ENCODE data around the gene GAS7.

GAS7 gene

GRCh38 chr17:10135539-10136257, 62.7 kb downstream of the GAS7 start:
- DNase-seq (ENCODE audit: low spot score) = no peak

- no peak for DNase-seq (ENCODE audit: low spot score)
Observed at GRCh38 chr17:10130677-10131076, 67.7 kb downstream of the GAS7 start.

GRCh38 chr17:10130263-10130662, 68.1 kb downstream of the GAS7 start:
- no peak for DNase-seq (ENCODE audit: low spot score)

- no peak for DNase-seq (ENCODE audit: low spot score)
Observed at GRCh38 chr17:10127819-10128425, 70.5 kb downstream of the GAS7 start.

- no peak for DNase-seq (ENCODE audit: low spot score)
Observed at GRCh38 chr17:10126616-10127501, 71.5 kb downstream of the GAS7 start.

GRCh38 chr17:10126276-10126615, 72.2 kb downstream of the GAS7 start:
- DNase-seq (ENCODE audit: low spot score) = no peak

GRCh38 chr17:10125531-10126275, 72.7 kb downstream of the GAS7 start:
- no peak for DNase-seq (ENCODE audit: low spot score)

GRCh38 chr17:10123093-10123492, 75.3 kb downstream of the GAS7 start:
- no peak for DNase-seq (ENCODE audit: low spot score)

- DNase-seq (ENCODE audit: low spot score) = no peak
Observed at GRCh38 chr17:10121971-10122707, 76.3 kb downstream of the GAS7 start.

GRCh38 chr17:10120749-10121148, 77.7 kb downstream of the GAS7 start:
- DNase-seq (ENCODE audit: low spot score) = no peak

- no peak for DNase-seq (ENCODE audit: low spot score)
Observed at GRCh38 chr17:10120109-10120485, 78.3 kb downstream of the GAS7 start.

GRCh38 chr17:10119203-10120108, 79.0 kb downstream of the GAS7 start:
- DNase-seq (ENCODE audit: low spot score) = peak; percentile 50

GRCh38 chr17:10118788-10119130, 79.6 kb downstream of the GAS7 start:
- DNase-seq (ENCODE audit: low spot score) = no peak

- DNase-seq (ENCODE audit: low spot score) = peak; percentile 79
Observed at GRCh38 chr17:10117581-10118001, 80.8 kb downstream of the GAS7 start.

- no peak for DNase-seq (ENCODE audit: low spot score)
Observed at GRCh38 chr17:10116753-10117420, 81.5 kb downstream of the GAS7 start.

- no peak for DNase-seq (ENCODE audit: low spot score)
Observed at GRCh38 chr17:10116267-10116666, 82.1 kb downstream of the GAS7 start.

- DNase-seq (ENCODE audit: low spot score) = no peak
Observed at GRCh38 chr17:10115536-10115932, 82.9 kb downstream of the GAS7 start.

GRCh38 chr17:10114931-10115535, 83.4 kb downstream of the GAS7 start:
- DNase-seq (ENCODE audit: low spot score) = peak; percentile 82

GRCh38 chr17:10112962-10113361, 85.4 kb downstream of the GAS7 start:
- no peak for DNase-seq (ENCODE audit: low spot score)

Data from pons (tissue), 1 donor.